C1 segment of cervical spinal cord (tissue), 14 donors: Measurements from ENCODE around the gene ITPR2.

ENCODE experiments used
- DNase-seq, 14 donors: peaks; one replicate each; lab custom pipeline; 2025; lab: John Stamatoyannopoulos, UW

ITPR2 gene

DNA sequence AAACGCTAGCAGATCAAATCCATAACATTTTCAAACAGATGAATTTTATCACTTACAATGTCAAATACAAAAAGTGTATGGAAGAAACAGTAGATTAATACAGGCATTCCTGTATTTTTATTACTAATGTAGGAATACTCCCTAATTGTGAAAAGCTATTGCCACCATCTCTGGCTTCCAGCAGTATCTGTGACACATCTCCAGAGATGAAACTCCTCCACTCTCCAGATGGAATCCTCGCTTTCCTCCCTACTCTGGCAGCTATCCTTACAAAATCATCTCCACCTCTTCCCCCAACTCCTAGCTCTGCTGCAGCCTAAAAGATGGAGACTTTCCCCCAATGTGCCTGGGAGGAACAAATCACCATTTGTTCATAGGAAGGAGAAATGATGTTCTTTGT lies 426.2 kb downstream of the ITPR2 start:
- DNase-seq = peak in 1 of 14 donors; percentile 20

- DNase-seq = peak in 1 of 14 donors; percentile 20
These were observed 426.6 kb downstream of the ITPR2 start for GRCh38 chr12:26406391-26406790.

DNA sequence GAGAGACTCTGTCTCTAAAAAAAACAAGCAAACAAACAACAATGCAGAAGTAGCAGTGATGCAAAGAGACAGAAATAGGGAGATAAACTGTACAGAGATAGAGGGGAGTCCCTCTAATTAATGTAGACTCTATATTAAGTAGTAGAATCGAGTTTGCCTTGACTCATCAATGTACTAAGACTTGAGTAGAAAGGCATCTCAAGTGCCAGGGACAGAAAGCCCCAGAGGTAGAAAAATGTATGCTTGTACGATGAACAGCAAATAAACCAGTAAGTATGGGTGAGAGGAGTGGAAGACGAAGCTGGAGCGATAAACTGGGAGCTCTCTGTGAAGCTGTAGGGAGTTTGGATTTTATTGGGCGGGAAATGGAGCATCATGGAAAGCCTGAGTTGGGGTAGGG lies 429.4 kb downstream of the ITPR2 start:
- no peak for DNase-seq

GRCh38 chr12:26402648-26403047 lies 430.3 kb downstream of the ITPR2 start:
- peak in 1 of 14 donors; percentile 27 for DNase-seq

- DNase-seq = peak in 1 of 14 donors; percentile 9
These were observed 431.1 kb downstream of the ITPR2 start for GRCh38 chr12:26401874-26402273.

- no peak for DNase-seq
These were observed 432.4 kb downstream of the ITPR2 start for GRCh38 chr12:26400627-26401026.

- DNase-seq = no peak
These were observed 433.6 kb downstream of the ITPR2 start for GRCh38 chr12:26399381-26399780.

DNA sequence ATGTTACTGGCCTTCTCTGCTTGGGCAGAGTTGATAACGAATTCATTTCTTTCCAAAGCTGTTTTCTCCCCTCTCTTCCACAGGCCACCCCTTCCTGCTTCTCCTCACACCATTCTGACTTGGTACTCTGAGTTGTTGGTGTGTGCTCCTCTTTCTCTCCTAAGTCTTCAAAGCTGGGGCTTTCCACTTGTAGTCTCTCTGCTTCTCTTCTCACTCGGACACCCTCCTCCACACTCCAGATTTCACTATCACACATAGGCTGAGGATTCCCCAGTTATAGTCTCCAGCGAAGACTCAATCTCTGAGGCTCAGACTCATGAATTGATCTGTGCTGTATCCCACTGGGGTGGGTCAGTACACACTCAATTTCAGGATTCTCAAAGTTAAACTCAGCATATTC lies 436.6 kb downstream of the ITPR2 start:
- no peak for DNase-seq

DNA sequence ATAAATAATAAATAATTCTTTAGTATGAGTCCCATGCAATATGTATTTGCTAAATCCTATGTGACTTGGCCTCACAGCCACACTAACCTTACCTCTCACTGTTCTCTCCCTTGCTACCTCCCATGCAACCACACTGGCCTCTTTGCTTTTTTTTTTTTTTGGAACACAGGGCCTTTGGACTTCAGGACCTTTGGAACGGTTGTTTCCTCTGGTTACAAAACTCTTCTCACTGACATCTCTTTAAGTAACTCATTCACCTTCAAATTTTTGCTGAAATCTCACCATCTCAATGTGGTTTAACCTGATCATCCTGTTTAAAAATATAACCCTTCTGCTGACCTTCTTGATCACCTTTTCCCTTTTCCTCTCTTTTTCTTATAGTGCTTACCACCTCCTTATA lies 443.7 kb downstream of the ITPR2 start:
- DNase-seq = no peak

GRCh38 chr12:26384536-26384935 lies 448.5 kb downstream of the ITPR2 start:
- no peak for DNase-seq

DNA sequence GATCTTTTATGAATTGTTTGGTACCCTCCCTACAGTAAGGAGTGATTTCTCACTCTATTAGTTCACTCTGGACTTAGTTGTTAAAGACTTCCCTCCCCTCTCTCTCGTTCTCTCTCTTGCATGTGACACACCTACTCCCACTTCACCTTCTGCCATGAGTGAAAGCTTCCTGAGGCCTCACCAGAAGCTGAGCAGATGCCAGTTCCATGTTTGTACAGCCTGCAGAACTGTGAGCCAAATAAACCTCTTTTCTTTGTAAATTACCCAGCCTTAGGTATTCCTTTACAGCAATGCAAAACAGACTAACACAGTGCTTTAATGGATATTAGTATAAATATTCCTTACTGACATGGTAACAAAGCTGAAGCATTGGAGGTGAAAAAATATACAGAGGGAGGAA lies 450.0 kb downstream of the ITPR2 start:
- DNase-seq = no peak

DNA sequence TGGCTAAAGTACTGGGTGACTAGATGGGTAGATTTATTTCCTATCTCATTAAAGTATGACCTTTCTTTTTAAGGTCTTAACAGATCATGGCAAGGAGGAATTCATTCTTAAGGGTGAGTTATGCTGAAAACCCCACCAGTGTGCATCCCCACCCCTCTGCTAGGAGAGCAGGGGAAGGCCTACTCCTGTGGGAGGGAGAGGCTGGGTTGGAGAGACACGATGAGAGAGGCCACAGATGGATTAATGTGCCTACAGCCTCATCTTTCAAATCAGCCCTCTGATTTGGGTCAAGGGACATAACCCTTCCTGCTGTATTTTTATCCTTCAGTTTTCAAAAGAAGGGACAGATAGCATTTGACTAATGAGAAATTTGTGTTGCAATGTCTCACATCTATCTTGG lies 452.1 kb downstream of the ITPR2 start:
- DNase-seq = no peak

DNA sequence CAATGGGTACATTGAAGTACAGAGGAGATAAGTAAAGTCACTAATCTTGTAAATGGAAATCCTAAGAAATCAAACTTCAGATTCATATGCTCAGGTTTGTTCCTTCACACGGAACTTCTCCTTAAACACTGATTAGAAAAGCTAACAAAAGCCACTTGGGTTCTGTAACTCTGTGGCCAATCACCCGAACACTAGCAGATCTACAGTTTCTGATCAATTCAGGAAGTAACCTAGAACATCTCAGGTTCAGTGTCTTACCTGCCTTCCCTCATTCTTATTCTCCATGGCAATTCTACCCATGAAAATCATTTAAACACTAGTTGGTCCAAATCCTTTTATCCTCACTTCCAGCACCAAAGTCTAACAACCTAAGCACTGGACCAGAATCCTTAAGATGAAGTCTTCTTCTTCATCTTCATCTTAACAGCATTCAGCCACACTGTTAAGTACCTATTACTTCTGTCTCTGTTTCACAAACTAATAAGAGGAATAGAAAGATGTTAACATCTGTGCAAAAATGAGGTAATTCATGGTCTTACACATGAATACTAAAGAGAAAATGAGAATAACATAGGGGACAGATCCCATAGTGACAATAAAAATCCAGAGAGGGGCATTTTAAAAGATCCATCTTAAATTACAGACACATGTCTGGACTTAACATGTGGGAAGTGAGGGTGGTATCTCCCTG lies 453.1 kb downstream of the ITPR2 start:
- DNase-seq = no peak

- peak in 7 of 14 donors; percentile 7 to 45 (median 33) for DNase-seq
These were observed 454.3 kb downstream of the ITPR2 start for GRCh38 chr12:26378711-26379110.

DNA sequence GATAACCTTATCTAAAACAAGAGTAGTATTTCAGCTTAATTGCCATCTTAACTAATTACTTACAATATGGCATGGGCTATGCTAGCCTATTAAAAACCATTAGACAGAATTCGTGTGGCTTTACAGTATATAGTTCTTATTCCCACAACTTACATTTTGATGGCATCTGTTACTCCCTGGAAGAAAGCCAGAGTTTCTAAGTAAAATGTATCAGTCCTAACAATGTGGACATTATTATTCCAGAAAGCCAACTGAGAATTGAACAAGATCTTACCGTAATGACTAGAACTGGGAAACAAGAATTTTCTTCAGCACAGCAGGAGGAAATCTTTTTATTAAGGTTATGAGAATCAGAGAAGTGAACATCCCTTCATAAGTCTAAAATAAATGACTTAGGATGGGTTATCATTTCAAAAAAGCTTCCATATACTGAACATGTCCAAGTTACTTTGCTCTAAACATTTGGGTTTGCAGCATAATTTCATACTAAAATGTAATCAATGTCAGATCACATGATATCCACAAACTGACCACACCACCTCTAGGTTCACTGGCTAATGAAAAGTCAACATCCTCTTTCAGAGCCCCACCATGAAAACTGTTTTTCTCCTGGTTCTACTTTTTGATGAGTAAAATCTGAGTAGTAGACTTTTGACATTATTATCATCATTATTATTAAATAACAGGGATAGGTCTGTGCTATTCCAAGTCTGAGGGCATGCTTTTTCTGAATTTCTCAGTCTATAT lies 457.9 kb downstream of the ITPR2 start:
- no peak for DNase-seq

DNA sequence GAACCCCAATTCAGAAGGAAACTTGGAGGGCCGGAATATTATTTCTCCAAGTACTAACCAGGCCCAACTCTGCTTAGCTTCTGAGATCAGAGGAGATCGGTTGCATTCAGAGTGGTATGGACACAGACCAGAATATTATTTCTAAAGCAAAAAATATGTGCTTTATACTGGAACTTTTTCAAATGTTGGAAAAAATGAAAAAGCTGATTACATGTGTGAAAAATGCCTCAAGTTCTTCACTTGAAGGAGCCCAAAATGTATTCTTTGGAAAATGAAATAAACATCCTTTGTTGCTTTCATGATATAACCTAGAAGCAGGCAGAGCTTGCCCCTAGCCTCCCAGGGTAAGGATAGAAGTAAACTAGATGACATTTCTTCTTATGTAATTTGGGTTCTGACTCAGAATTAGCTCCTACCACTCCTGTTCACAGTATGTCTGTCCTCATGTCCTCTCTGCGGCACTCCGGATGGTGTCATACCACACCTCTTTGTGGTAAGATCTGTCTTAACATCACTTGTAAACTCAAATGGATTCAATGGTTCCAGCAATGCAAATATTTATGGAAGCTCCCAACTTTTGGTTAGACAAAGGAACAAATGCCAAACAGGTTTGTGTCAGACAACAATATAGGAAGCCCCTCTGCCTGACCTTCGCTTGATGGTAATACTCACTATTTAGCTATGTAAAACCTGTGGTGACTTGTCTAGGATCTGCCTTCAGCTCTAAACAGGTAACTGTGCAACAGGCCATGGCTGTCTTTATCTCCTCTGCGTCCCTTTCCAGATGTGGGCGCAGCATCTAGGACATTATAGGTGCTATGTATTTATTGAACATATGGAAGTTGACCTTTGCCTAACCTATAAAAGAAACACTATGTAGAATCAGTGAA lies 459.1 kb downstream of the ITPR2 start:
- no peak for DNase-seq

- DNase-seq = no peak
These were observed 460.1 kb downstream of the ITPR2 start for GRCh38 chr12:26372866-26373265.

DNA sequence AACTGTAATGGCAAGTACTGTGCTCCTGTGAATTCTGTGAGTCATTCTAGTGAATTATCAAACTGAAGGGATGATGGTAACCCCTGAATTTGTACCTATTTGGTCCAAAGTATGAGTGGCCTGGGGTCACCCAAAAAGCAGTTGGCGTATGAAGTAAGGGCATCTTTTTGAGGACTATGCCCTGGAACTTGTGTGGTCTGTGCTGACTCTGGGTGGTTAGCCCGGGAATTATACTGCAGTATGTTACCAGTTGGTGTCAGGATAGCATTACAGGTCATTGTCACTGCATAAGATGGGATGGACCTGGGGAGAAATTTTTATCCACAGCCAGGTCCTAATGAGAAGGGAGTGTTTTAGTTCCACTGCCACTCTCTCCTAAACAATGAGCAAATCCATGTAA lies 462.9 kb downstream of the ITPR2 start:
- DNase-seq = peak in 4 of 14 donors; percentile 9 to 39 (median 24)

GRCh38 chr12:26369588-26369987 lies 463.4 kb downstream of the ITPR2 start:
- peak in 3 of 14 donors; percentile 25 to 39 (median 31) for DNase-seq

GRCh38 chr12:26367991-26368730 lies 464.8 kb downstream of the ITPR2 start:
- no peak for DNase-seq

DNA sequence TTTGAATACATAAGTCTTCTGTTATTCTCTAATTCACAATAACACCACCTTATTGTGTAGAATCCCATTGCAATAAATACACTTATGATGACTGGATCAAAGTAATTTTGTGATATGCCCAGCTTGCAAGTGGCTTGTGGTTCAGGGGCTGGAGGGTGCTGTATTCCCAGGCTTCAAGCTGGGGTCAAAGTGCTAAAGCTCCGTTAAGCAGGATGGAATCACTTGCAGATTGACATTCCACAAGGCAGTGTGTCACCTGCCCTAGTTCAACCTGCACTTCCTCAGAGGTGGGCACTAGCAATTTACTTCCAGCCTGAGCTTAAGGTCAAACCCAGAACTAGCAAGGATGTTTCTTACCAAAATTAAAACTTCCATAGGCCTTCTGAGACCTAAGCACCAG lies 471.0 kb downstream of the ITPR2 start:
- no peak for DNase-seq
